Stimulated activated CD8-positive, alpha-beta memory T cell treated with anti-CD3 and anti-CD28 coated beads, Interleukin-7, amount 100 ng/mL, for 24 hours (primary cell): ENCODE data around the gene ANKLE1.

ENCODE experiments used
- DNase-seq: peaks from one replicate; pipeline ENCODE4 v3.0.0-alpha.2; 2020; ENCODE audit warnings: low read depth

Gene ANKLE1

GRCh38 chr19:17327068-17327653 is 45.5 kb downstream of the ANKLE1 start:
- no peak for DNase-seq

DNA sequence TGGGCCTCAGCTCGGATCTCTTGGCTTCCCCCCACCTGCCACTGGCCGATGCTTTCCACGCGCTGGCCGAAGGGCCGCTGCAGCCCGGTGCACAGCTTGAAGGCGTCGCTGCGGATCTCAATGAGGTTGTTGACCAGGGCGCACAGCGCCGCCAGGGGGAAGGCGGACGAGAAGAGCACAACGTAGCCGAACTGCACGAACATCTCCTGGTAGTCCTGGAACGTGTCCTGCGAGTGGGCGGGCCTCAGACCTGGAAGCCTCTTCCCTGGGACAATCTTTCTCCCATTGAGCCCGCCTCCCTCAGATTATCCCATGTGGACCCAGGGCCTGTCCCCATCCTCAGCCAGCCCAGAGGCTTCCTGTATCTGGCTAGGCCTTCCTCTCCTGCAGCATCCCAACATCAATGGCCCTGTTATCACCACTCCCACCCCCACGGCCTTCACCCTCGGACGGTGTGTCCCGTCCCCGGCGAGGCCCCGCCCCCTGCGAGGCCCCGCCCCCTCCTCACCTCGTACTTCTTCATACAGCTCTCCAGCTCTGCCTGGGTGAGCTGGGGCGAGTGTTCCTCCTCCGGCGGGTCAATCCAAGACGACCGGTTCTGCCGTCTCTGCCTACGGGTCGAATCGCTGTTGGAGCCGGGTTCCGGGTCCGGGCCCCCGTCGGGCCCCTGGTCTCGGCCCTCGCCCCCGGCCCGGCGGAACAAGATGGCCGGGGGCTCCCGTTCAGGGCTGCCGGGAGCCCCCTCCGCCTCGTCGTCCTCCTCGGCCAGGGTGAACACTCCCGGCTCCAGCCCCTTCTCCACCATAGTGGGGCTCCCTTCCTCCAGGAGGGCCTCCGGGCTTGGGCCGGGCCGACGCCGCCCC is 46.2 kb downstream of the ANKLE1 start:
- DNase-seq = peak; percentile 17

- DNase-seq = no peak
These were observed 47.0 kb downstream of the ANKLE1 start for GRCh38 chr19:17328517-17329365.

GRCh38 chr19:17329366-17330261 is 47.9 kb downstream of the ANKLE1 start:
- no peak for DNase-seq

GRCh38 chr19:17330262-17331044 is 48.8 kb downstream of the ANKLE1 start:
- no peak for DNase-seq

DNA sequence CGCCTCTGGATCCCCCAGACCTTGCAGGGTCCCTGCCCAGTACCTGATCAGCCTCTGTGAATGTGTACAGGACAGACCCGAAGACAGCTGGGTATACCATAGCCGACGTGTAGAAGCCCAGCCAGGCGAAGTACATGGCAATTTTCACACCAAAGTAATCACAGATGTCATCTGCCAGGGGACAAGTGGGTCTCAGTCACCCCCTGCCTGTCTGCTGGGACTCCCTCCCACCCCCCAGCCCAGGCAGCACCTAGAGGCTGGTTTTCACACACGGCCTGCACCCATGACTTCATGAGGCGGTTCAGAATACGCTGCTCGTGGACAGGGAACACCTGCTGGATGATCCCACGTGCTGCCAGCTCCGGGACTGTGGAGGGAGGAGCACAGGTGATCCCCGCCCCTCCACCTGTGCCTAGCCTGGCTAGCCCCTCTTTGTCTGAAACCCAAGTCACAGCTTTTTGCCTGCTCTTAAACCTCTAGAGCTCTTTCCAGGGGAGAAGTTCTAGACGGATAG is 49.4 kb downstream of the ANKLE1 start:
- no peak for DNase-seq

DNA sequence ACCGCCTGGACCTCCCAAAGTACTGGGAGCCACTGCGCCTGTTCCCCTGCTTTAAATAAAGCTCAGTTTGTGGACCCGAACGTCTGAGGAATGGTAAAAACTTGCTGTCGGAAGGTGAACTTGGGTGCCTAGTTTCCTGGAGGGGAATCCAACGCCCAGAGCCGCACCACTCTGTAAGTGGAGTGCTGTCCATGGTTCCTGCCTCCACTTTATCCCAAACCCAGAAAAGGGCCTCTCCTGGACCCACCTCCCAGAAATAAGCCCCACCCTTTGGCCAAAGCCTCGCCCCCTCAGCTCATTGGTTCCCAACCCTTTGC is 50.6 kb downstream of the ANKLE1 start:
- DNase-seq = no peak

GRCh38 chr19:17332677-17333581 is 51.2 kb downstream of the ANKLE1 start:
- DNase-seq = no peak

DNA sequence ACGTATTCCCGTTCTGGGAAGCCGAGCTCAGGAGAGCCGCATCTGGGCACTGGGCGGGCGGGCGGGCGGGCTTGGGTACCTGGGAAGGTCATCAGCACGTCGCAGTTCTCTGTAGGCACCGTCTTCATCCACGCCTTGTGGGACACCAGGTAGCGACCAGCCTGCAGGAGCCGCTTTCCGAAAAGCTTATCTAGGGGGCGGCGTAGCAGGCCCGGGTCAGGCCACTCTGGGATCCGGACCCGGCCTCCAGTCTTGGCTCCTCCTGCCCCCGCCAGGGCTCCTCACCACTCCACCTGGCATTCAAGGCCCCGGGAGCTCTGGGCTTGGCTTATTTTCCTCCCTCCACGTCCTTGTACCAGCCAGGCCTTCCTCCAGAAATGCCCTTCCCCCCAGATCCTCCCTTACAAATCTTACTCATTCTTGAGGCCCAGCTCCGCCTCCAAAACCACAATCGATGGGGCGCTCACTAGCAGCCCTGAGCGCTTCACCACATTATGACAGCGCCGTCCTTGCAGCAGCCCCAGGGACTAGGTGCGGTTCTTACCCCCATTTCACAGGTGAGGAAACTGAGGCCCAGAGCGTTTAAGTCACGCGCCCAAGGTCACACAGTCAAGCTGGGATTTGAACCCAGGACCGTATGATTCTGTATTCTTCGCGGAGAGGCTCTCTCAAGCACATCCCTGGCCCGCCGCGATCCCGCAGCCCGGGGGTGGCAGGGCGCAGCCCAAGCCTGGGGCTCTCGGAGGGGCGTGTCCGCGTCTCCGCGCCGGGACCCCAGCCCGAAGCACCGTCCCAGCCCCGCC is 52.1 kb downstream of the ANKLE1 start:
- DNase-seq = peak; percentile 59

DNA sequence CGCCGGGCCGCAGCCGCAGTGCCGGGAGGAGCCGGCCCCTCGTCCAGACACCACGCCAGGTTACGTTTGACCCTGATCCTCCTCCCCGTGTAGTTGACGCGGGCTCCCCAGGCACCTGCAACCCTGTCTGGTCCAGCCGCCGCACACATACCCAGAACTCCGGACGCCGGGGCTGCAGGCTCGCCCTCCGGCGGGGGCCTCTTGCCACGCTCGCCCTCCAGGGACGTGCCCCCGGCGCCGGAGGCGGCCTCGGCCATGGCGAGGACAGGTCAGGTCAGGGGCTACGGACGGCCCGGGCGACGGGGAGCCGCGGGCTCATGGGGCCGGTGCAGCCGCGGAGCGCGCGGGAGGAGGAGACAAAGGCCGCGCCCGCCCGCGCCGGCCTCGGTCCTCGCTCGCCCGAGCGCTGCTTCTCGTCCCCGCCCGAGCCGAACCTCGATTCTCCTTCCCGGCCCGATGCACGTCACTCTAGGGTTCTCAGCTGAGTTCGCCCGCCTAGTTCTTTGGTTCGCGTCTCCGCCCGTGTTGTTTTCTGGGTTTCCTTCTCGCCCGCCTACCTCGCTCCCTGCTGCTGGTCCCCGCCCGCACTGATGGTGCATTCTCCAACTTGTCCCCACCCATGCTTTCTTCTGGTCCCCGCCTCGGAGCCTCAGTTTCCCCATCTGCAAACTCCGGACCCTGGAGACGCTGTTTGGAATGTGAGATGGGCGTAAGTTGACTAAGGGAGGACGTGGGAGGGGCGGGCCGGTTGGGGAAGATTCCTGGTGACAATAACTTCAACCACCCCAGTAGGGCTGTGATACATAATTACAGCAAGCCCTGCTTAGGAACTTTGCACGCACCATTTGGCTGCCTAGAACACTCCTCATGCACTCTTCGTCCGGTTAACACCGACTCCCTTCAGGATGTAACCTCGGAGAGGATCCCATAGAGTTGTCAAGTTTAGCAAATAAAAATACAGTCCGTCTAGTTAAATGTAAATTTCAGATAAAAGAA is 53.0 kb downstream of the ANKLE1 start, which contains the start of gene ANO8:
TSS of gene ANO8 (minus strand) at position 442 of the 996 bp plus-strand sequence. CDS start at position 257, 185 bp downstream.
- peak; percentile 94 for DNase-seq

GRCh38 chr19:17335575-17335974 is 53.9 kb downstream of the ANKLE1 start:
- DNase-seq = no peak
